GM12872 (cell line): ENCODE data around the gene ERVV-1.

Experiments
- CTCF ChIP-seq: IDR thresholded peaks from 3 replicates; pipeline ENCODE4 v1.5.1; 2011; ENCODE audit warnings: low read depth, mild to moderate bottlenecking, low read length, moderate library complexity; ENCODE audit not compliant: insufficient read depth

ERVV-1 gene

GRCh38 chr19:52992109-52993004 is 21.4 kb upstream of the ERVV-1 start:
- TF ChIP-seq CTCF, result no peak

GRCh38 chr19:52993342-52994178 is 20.2 kb upstream of the ERVV-1 start:
- no peak for TF ChIP-seq CTCF

GRCh38 chr19:52995711-52996110 is 18.0 kb upstream of the ERVV-1 start:
- no peak for TF ChIP-seq CTCF

GRCh38 chr19:52997975-52998374 is 15.7 kb upstream of the ERVV-1 start:
- no peak for TF ChIP-seq CTCF

- no peak for TF ChIP-seq CTCF
These were observed 11.2 kb upstream of the ERVV-1 start for GRCh38 chr19:53002479-53002878.

GRCh38 chr19:53004242-53004641 is 9.5 kb upstream of the ERVV-1 start:
- no peak for TF ChIP-seq CTCF

GRCh38 chr19:53007200-53007599 is 6.5 kb upstream of the ERVV-1 start:
- TF ChIP-seq CTCF, result no peak
